GM23338 (cell line): ENCODE measurements around the gene PKIB.

Experiments used
- CREB1 ChIP-seq: fragments of 250-450 bp; sonication (Bioruptor Pico); IDR thresholded peaks from 2 replicates; pipeline ENCODE4 v1.5.0; 2020; ENCODE audit warnings: low read depth, mild to moderate bottlenecking, moderate library complexity
- CTCF ChIP-seq, 2 experiments: fragments of 200-600 bp in 1 of 2; sonication (generic) in 1 of 2; conservative IDR thresholded peaks; 2 replicates each; pipeline versions ENCODE4 v1.5.1 to v1.6.1; 2016 to 2017; ENCODE audit warnings: antibody characterized with exemption in 2 of 2, low read depth in 2 of 2, mild to moderate bottlenecking in 2 of 2, moderate library complexity in 1 of 2
- ETS1 ChIP-seq: IDR thresholded peaks from 2 replicates; pipeline ENCODE4 v1.6.1; 2016; ENCODE audit warnings: antibody characterized with exemption
- EZH2 ChIP-seq: fragments of 200-600 bp; sonication (generic); IDR thresholded peaks from one replicate; pipeline ENCODE4 v1.8.0; 2017; ENCODE audit warnings: antibody characterized with exemption, mild to moderate bottlenecking, low read depth; ENCODE audit not compliant: unreplicated experiment
- EZH2phosphoT487 ChIP-seq: fragments of 200-600 bp; sonication (generic); IDR thresholded peaks from one replicate; pipeline ENCODE4 v1.8.1; 2018; ENCODE audit warnings: antibody characterized with exemption; ENCODE audit not compliant: unreplicated experiment
- JUNB ChIP-seq: IDR thresholded peaks from one replicate; pipeline ENCODE4 v1.6.1; 2016; ENCODE audit warnings: antibody characterized with exemption; ENCODE audit not compliant: unreplicated experiment
- POLR2AphosphoS5 ChIP-seq: IDR thresholded peaks from 2 replicates; pipeline ENCODE4 v1.6.1; 2016; ENCODE audit warnings: antibody characterized with exemption, low read depth
- REST ChIP-seq: IDR thresholded peaks from one replicate; pipeline ENCODE4 v1.6.1; 2018; ENCODE audit warnings: antibody characterized with exemption; ENCODE audit not compliant: unreplicated experiment
- ZNF114 ChIP-seq: fragments of 250-450 bp; sonication (Bioruptor Pico); IDR thresholded peaks from 2 replicates; pipeline ENCODE4 v1.5.0; 2020; ENCODE audit warnings: mild to moderate bottlenecking, moderate library complexity

DNA sequence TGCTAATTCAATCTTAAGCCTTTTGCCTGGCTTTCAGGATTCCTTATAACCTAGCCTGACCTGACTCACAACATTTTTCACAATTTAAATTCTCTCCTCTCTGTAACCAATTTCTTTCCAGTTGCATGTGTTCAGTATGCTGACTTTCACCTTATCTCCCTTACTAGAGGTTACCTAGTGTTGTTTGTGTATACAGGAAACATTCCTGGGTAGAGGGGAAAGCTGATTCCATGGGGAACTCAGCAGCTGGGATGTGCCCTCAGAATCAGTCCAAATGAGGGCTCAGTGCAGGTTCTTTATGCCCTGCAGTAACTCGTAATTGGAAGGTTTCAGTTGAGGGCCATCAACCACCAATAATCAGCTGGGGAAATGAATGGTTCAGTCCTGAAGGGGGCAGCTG lies 18.5 kb downstream of the PKIB start:
- TF ChIP-seq CTCF (conservative IDR thresholded peaks at IDR 0.05; ENCODE audit: low read depth in 2 of 2) (peak in 1 of 2 experiments; percentile 32; a peak in 2 of 4 replicates), REST (no peak), POLR2AphosphoS5 (no peak), EZH2 (no peak), EZH2phosphoT487 (no peak), ETS1 (no peak), ZNF114 (CRISPR knock-in tag) (no peak), CREB1 (no peak), JUNB (no peak)
